ENCODE data around the gene EXPH5. TPM values are rescaled to one million over a fixed set of nuclear protein-coding genes. Genes with fewer than 3 reads are reported as not detected.

The EXPH5 gene
- total and polyA plus RNA-seq, 9 of the 15 experiments (the other 6 are each of a cell fraction or from before 2014, with no cell fraction given), result 1.3 to 8.5 (median 4.8) TPM

- peak; percentile 39 for TF ChIP-seq ASH1L (IDR thresholded peaks at IDR 0.05; ENCODE audit: borderline replicate concordance, low read depth, partially characterized antibody)
- TF ChIP-seq, protein P1, sequence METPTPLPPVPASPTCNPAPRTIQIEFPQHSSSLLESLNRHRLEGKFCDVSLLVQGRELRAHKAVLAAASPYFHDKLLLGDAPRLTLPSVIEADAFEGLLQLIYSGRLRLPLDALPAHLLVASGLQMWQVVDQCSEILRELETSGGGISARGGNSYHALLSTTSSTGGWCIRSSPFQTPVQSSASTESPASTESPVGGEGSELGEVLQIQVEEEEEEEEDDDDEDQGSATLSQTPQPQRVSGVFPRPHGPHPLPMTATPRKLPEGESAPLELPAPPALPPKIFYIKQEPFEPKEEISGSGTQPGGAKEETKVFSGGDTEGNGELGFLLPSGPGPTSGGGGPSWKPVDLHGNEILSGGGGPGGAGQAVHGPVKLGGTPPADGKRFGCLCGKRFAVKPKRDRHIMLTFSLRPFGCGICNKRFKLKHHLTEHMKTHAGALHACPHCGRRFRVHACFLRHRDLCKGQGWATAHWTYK (CRISPR knock-in tag; IDR thresholded peaks at IDR 0.05), result peak; percentile 58; the same call in 1 of the 2 replicates
- TF ChIP-seq NR0B1 (IDR thresholded peaks at IDR 0.05; ENCODE audit: partially characterized antibody), result no peak
- TF ChIP-seq, protein P2, sequence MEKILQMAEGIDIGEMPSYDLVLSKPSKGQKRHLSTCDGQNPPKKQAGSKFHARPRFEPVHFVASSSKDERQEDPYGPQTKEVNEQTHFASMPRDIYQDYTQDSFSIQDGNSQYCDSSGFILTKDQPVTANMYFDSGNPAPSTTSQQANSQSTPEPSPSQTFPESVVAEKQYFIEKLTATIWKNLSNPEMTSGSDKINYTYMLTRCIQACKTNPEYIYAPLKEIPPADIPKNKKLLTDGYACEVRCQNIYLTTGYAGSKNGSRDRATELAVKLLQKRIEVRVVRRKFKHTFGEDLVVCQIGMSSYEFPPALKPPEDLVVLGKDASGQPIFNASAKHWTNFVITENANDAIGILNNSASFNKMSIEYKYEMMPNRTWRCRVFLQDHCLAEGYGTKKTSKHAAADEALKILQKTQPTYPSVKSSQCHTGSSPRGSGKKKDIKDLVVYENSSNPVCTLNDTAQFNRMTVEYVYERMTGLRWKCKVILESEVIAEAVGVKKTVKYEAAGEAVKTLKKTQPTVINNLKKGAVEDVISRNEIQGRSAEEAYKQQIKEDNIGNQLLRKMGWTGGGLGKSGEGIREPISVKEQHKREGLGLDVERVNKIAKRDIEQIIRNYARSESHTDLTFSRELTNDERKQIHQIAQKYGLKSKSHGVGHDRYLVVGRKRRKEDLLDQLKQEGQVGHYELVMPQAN (IDR thresholded peaks at IDR 0.05; ENCODE audit: borderline replicate concordance), result peak; percentile 90
- no peak for TF ChIP-seq PCBP1 (IDR thresholded peaks at IDR 0.05; ENCODE audit: low read depth, low read length, poor library complexity, severe bottlenecking)
- TF ChIP-seq ZNF175 (CRISPR knock-in tag; IDR thresholded peaks at IDR 0.05; ENCODE audit: low read depth), result peak; percentile 38; the same call in 1 of the 2 replicates
- TF ChIP-seq RBM39 (optimal IDR thresholded peaks at IDR 0.05; ENCODE audit: low read depth, low read length), result peak; percentile 65
- TF ChIP-seq TGIF2 (CRISPR knock-in tag; IDR thresholded peaks at IDR 0.05), result no peak
- peak; percentile 99 for TF ChIP-seq SUPT5H (IDR thresholded peaks at IDR 0.05)
- no peak for TF ChIP-seq PPARD (CRISPR knock-in tag; IDR thresholded peaks at IDR 0.05)
- peak in 1 of 3 experiments; percentile 82; a peak in 2 of 6 replicates for TF ChIP-seq ZBTB11 (CRISPR knock-in tag; IDR thresholded peaks at IDR 0.05)
- TF ChIP-seq ZNF347 (CRISPR knock-in tag; IDR thresholded peaks at IDR 0.05; ENCODE audit: low read depth), result no peak
- TF ChIP-seq CC2D1A (IDR thresholded peaks at IDR 0.05), result peak; percentile 82
- TF ChIP-seq, protein P3, sequence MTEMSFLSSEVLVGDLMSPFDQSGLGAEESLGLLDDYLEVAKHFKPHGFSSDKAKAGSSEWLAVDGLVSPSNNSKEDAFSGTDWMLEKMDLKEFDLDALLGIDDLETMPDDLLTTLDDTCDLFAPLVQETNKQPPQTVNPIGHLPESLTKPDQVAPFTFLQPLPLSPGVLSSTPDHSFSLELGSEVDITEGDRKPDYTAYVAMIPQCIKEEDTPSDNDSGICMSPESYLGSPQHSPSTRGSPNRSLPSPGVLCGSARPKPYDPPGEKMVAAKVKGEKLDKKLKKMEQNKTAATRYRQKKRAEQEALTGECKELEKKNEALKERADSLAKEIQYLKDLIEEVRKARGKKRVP (CRISPR knock-in tag; IDR thresholded peaks at IDR 0.05), result 0 out of 2 replicates have a peak, but pooled peaks have one; percentile 31
Measured at GRCh38 chr11:108467091-108467823, 126.3 kb downstream of the EXPH5 start, which contains the start of gene C11orf65 (continued).
